Nephron progenitor cell (in vitro differentiated cells): ENCODE data around the gene NFIX.

Experiments
- DNase-seq: peaks from one replicate; pipeline ENCODE4 v3.0.0; 2021
- H3K27ac Mint-ChIP-seq: 2 replicates; pipeline ENCODE4 v1.8.0; 2021; ENCODE audit warnings: mild to moderate bottlenecking, moderate library complexity, mixed read lengths
- H3K27me3 Mint-ChIP-seq: 2 replicates; pipeline ENCODE4 v1.8.0; 2021; ENCODE audit warnings: mild to moderate bottlenecking, low read depth, mixed read lengths; ENCODE audit not compliant: poor library complexity
- H3K36me3 Mint-ChIP-seq: 2 replicates; pipeline ENCODE4 v1.8.0; 2021; ENCODE audit warnings: low read depth, mixed read lengths
- H3K4me1 Mint-ChIP-seq: 2 replicates; pipeline ENCODE4 v1.8.0; 2021; ENCODE audit warnings: mixed read lengths
- H3K4me3 Mint-ChIP-seq: 2 replicates; pipeline ENCODE4 v1.8.0; 2021; ENCODE audit warnings: mild to moderate bottlenecking, moderate library complexity, mixed read lengths
- H3K9me3 Mint-ChIP-seq: 2 replicates; pipeline ENCODE4 v1.8.0; 2021; ENCODE audit warnings: mild to moderate bottlenecking, moderate library complexity, mixed read lengths
- CTCF ChIP-seq: fragments of 200-600 bp; sonication (generic); IDR thresholded peaks from 2 replicates; pipeline ENCODE4 v1.5.0; 2021; ENCODE audit warnings: antibody characterized with exemption

Gene NFIX

GRCh38 chr19:13102666-13103580, 107.6 kb downstream of the NFIX start, which contains the start of gene LYL1:
TSS of gene LYL1 (minus strand) at chr19:13102858. CDS start at chr19:13101171, 1,687 bp downstream.
- peak within 1 kb of the TSS; percentile 50 for H3K4me3 Mint-ChIP-seq
- peaks cover 11% of the 10 kb centered on the region for H3K36me3 Mint-ChIP-seq

GRCh38 chr19:13103581-13104359, 108.5 kb downstream of the NFIX start:
- no peaks in the 10 kb centered on the region for H3K4me1 Mint-ChIP-seq
- TF ChIP-seq CTCF = no peak
- H3K4me3 Mint-ChIP-seq = no peak overlapping the region
- no peak overlapping the region for H3K27ac Mint-ChIP-seq
- H3K27me3 Mint-ChIP-seq = peaks cover 41% of the 10 kb centered on the region
- H3K36me3 Mint-ChIP-seq = peaks cover 11% of the 10 kb centered on the region
- peaks cover 3% of the 10 kb centered on the region for H3K9me3 Mint-ChIP-seq
- DNase-seq = no peak

More at GRCh38 chr19:13102666-13103580, 107.6 kb downstream of the NFIX start, which contains the start of gene LYL1:
- peaks cover 3% of the 10 kb centered on the region for H3K9me3 Mint-ChIP-seq
- H3K27me3 Mint-ChIP-seq = peaks cover 50% of the 10 kb centered on the region
- peak; percentile 66 for DNase-seq
- TF ChIP-seq CTCF = no peak
- no peaks in the 10 kb centered on the region for H3K4me1 Mint-ChIP-seq
- no peak within 1 kb of the TSS for H3K27ac Mint-ChIP-seq

GRCh38 chr19:13104360-13104847, 109.1 kb downstream of the NFIX start:
- Mint-ChIP-seq H3K4me1 (no peaks in the 10 kb centered on the region), H3K4me3 (no peak overlapping the region), H3K9me3 (peaks cover 3% of the 10 kb centered on the region), H3K27me3 (peaks cover 35% of the 10 kb centered on the region), H3K36me3 (peaks cover 11% of the 10 kb centered on the region), H3K27ac (no peak overlapping the region)
- DNase-seq = peak; percentile 77
- TF ChIP-seq CTCF = peak; percentile 70

- Mint-ChIP-seq H3K9me3 (peaks cover under 1% of the 10 kb centered on the region), H3K4me3 (no peak overlapping the region), H3K4me1 (no peaks in the 10 kb centered on the region), H3K27ac (no peak overlapping the region), H3K27me3 (peaks cover 28% of the 10 kb centered on the region), H3K36me3 (peaks cover 9% of the 10 kb centered on the region)
- no peak for DNase-seq
- TF ChIP-seq CTCF = no peak
Measured at GRCh38 chr19:13104848-13105711, 109.8 kb downstream of the NFIX start.

- TF ChIP-seq CTCF = no peak
- Mint-ChIP-seq H3K36me3 (peaks cover 6% of the 10 kb centered on the region), H3K27ac (no peak overlapping the region), H3K9me3 (no peaks in the 10 kb centered on the region), H3K4me3 (no peak overlapping the region), H3K27me3 (peaks cover 4% of the 10 kb centered on the region), H3K4me1 (no peaks in the 10 kb centered on the region)
- DNase-seq = no peak
Measured at GRCh38 chr19:13109361-13110098, 114.3 kb downstream of the NFIX start.
